Uterus (tissue), 4 donors: ENCODE measurements around the gene MRPL44. TPM values are rescaled to one million over a fixed set of nuclear protein-coding genes. Genes with fewer than 3 reads are reported as not detected.

Experiments used
- DNase-seq, 2 donors: peaks; one replicate each; pipeline ENCODE4 v3.0.0-alpha.2; 2019 to 2020
- H3K27ac ChIP-seq, 2 donors: fragments of 200-600 bp; sonication (generic); 1 replicate in 1 of 2; 2 replicates in 1 of 2; pipeline ENCODE4 v1.5.1; 2016 to 2018
- H3K27me3 ChIP-seq, 2 donors: fragments of 200-600 bp; sonication (generic); one replicate each; pipeline ENCODE4 v1.5.1; 2018 to 2019; ENCODE audit warnings: control low read depth in 1 of 2
- H3K36me3 ChIP-seq, 2 donors: fragments of 200-600 bp; sonication (generic); one replicate each; pipeline ENCODE4 v1.5.1; 2019; ENCODE audit warnings: control low read depth in 1 of 2
- H3K4me1 ChIP-seq, 2 donors: fragments of 200-600 bp; sonication (generic); one replicate each; pipeline ENCODE4 v1.5.1; 2018 to 2019; ENCODE audit warnings: control low read depth in 1 of 2
- H3K4me3 ChIP-seq, 2 donors: fragments of 200-600 bp; sonication (generic); 1 replicate in 1 of 2; 2 replicates in 1 of 2; pipeline ENCODE4 v1.5.1; 2018 to 2019; ENCODE audit warnings: mild to moderate bottlenecking in 1 of 2
- H3K9me3 ChIP-seq, 2 donors: fragments of 200-600 bp; sonication (generic); one replicate each; pipeline ENCODE4 v1.5.1; 2019; ENCODE audit warnings: control low read depth in 1 of 2
- CTCF ChIP-seq, 4 experiments: fragments of 200-600 bp in 2 of 4; fragments of 450-650 bp in 2 of 4; sonication (generic) in 2 of 4; IDR thresholded peaks; one replicate each; pipeline ENCODE4 v1.5.1; 2016 to 2019; ENCODE audit warnings: antibody characterized with exemption in 4 of 4, mild to moderate bottlenecking in 2 of 4, moderate library complexity in 1 of 4
- POLR2A ChIP-seq, 2 donors: fragments of 450-650 bp; IDR thresholded peaks; one replicate each; pipeline ENCODE4 v1.6.1; 2016; ENCODE audit warnings: antibody characterized with exemption in 2 of 2, mild to moderate bottlenecking in 1 of 2, moderate library complexity in 1 of 2
- intact Hi-C: fragments of 100-400 bp; cut with DNase I; formaldehyde crosslinking; loops from one replicate; pipeline ENCODE4 v1.15.1; 2023; ENCODE audit warnings: low total_unique reads
- total RNA-seq, 4 donors: library from RNA; depleted of rRNA in 3 of 4; stranded (reverse); fragments of >200 nt in 3 of 4; gene quantifications; one replicate each; pipeline versions ENCODE4 v1.1.0 to v1.2.4, GENCODE V29; 2014 to 2023
- donor health status: DM: yes; HTN: yes; CAD: no.

The MRPL44 gene
- total RNA-seq, 4 donors from 2014 or later, result 5.9 to 45.3 (median 13.8) TPM

- TF ChIP-seq POLR2A (IDR thresholded peaks at IDR 0.05), result no peak
- Histone ChIP-seq H3K4me1 (peaks cover 4 to 5% of the 10 kb centered on the region in 2 donors), H3K4me3 (peak overlapping the region in 1 of 2 donors; percentile 98), H3K27ac (peak overlapping the region; percentile 86 to 95), H3K9me3 (no peaks in the 10 kb centered on the region), H3K27me3 (no peaks in the 10 kb centered on the region), H3K36me3 (no peaks in the 10 kb centered on the region)
- intact Hi-C loops, result no loop called here
- no peak for DNase-seq
Measured at GRCh38 chr2:223956300-223956699, 963 bp upstream of the MRPL44 start.

- Histone ChIP-seq H3K4me1 (peaks cover 5 to 12% of the 10 kb centered on the region in 2 donors), H3K4me3 (no peak overlapping the region), H3K27ac (peak overlapping the region in 1 of 2 donors; percentile 10), H3K9me3 (no peaks in the 10 kb centered on the region), H3K36me3 (no peaks in the 10 kb centered on the region), H3K27me3 (no peaks in the 10 kb centered on the region)
- intact Hi-C loops, result no loop called here
- no peak for DNase-seq
- no peak for TF ChIP-seq POLR2A (IDR thresholded peaks at IDR 0.05)
- no peak for TF ChIP-seq CTCF (IDR thresholded peaks at IDR 0.05)
Measured at GRCh38 chr2:223959688-223960087, 2.4 kb downstream of the MRPL44 start.

- H3K27ac ChIP-seq, result no peak overlapping the region
- intact Hi-C loops, result no loop called here
- H3K4me1 ChIP-seq, result peaks cover 0 to 3% of the 10 kb centered on the region in 2 donors
- H3K4me3 ChIP-seq, result no peak overlapping the region
- DNase-seq, result no peak
- no peaks in the 10 kb centered on the region for H3K9me3 ChIP-seq
- no peak for TF ChIP-seq POLR2A (IDR thresholded peaks at IDR 0.05)
- no peak for TF ChIP-seq CTCF (IDR thresholded peaks at IDR 0.05)
- no peaks in the 10 kb centered on the region for H3K27me3 ChIP-seq
- H3K36me3 ChIP-seq, result no peaks in the 10 kb centered on the region
Measured at GRCh38 chr2:223967981-223968380, 10.7 kb downstream of the MRPL44 start.

- H3K9me3 ChIP-seq, result no peaks in the 10 kb centered on the region
- no peaks in the 10 kb centered on the region for H3K4me1 ChIP-seq
- TF ChIP-seq POLR2A (IDR thresholded peaks at IDR 0.05) (no peak), CTCF (IDR thresholded peaks at IDR 0.05) (no peak)
- DNase-seq, result no peak
- no peak overlapping the region for H3K4me3 ChIP-seq
- intact Hi-C loops, result no loop called here
- H3K27me3 ChIP-seq, result no peaks in the 10 kb centered on the region
- no peaks in the 10 kb centered on the region for H3K36me3 ChIP-seq
- no peak overlapping the region for H3K27ac ChIP-seq
Measured at GRCh38 chr2:223969315-223969714, 12.1 kb downstream of the MRPL44 start.

- H3K27me3 ChIP-seq, result no peaks in the 10 kb centered on the region
- no peaks in the 10 kb centered on the region for H3K4me1 ChIP-seq
- DNase-seq, result no peak
- no peak overlapping the region for H3K4me3 ChIP-seq
- no peaks in the 10 kb centered on the region for H3K9me3 ChIP-seq
- no peak overlapping the region for H3K27ac ChIP-seq
- no peaks in the 10 kb centered on the region for H3K36me3 ChIP-seq
- intact Hi-C loops, result no loop called here
- TF ChIP-seq CTCF (IDR thresholded peaks at IDR 0.05) (no peak), POLR2A (IDR thresholded peaks at IDR 0.05) (no peak)
Measured at GRCh38 chr2:223969856-223970255, 12.6 kb downstream of the MRPL44 start.
